ENCODE measurements around the gene COL6A1.

COL6A1 gene

GRCh38 chr21:46054451-46054881, 72.9 kb downstream of the COL6A1 start:
- Histone ChIP-seq H3K27me3 (ENCODE audit: control insufficient read depth, insufficient read depth, low read length) (no peaks in the 10 kb centered on the region), H3K27ac (ENCODE audit: low read length) (no peak overlapping the region), H3K36me3 (ENCODE audit: control insufficient read depth, insufficient read depth, low read length) (no peaks in the 10 kb centered on the region), H3K9me3 (ENCODE audit: control insufficient read depth, insufficient read depth, low read length) (no peaks in the 10 kb centered on the region), H3K4me3 (ENCODE audit: low read length) (no peak overlapping the region), H3K4me1 (ENCODE audit: control insufficient read depth, insufficient read depth, low read length) (peaks cover 5% of the 10 kb centered on the region; the same call in 1 of the 2 replicates)
- no CpG with 5 or more reads among the region's 12 CpGs for WGBS (ENCODE audit: insufficient coverage, insufficient read length)
- DNase-seq (ENCODE audit: low read depth, low spot score) = no peak

All from iPS DF 6.9 (cell line).